Mesenchymal stem cell (in vitro differentiated cells and primary cell): Measurements from ENCODE around the gene USP50.

Source experiments
- DNase-seq: peaks from one replicate; pipeline ENCODE4 v3.0.0-alpha.2; 2013
- H2AFZ ChIP-seq: one replicate; pipeline ENCODE4 v1.6.1; 2013; ENCODE audit warnings: low read depth, mild to moderate bottlenecking, control low read depth, inconsistent platforms, low read length, moderate library complexity
- H2AK5ac ChIP-seq: 2 replicates; pipeline ENCODE4 v1.6.1; 2013; ENCODE audit warnings: low read length, moderate library complexity, mild to moderate bottlenecking, inconsistent platforms; ENCODE audit not compliant: severe bottlenecking
- H2BK120ac ChIP-seq: one replicate; pipeline ENCODE4 v1.6.1; 2013; ENCODE audit warnings: low read depth, mild to moderate bottlenecking, inconsistent platforms, low read length, moderate library complexity
- H2BK12ac ChIP-seq, 2 experiments: one replicate each; pipeline ENCODE4 v1.6.1; 2013; ENCODE audit warnings: inconsistent platforms in 2 of 2, low read length in 2 of 2, mild to moderate bottlenecking in 2 of 2, moderate library complexity in 2 of 2, control low read depth in 1 of 2
- H2BK15ac ChIP-seq: one replicate; pipeline ENCODE4 v1.6.1; 2013; ENCODE audit warnings: mild to moderate bottlenecking, low read depth, inconsistent platforms; ENCODE audit not compliant: poor library complexity, severe bottlenecking
- H2BK5ac ChIP-seq: 2 replicates; pipeline ENCODE4 v1.6.1; 2013; ENCODE audit warnings: low read depth, mild to moderate bottlenecking, low read length, control low read depth, inconsistent platforms; ENCODE audit not compliant: poor library complexity, severe bottlenecking
- H3K14ac ChIP-seq, 2 experiments: one replicate each; pipeline ENCODE4 v1.6.1; 2013; ENCODE audit warnings: inconsistent platforms in 2 of 2, low read length in 2 of 2, control low read depth in 1 of 2, mild to moderate bottlenecking in 1 of 2, moderate library complexity in 1 of 2
- H3K18ac ChIP-seq, 2 experiments: one replicate each; pipeline ENCODE4 v1.6.1; 2013; ENCODE audit warnings: inconsistent platforms in 2 of 2, low read length in 2 of 2, control low read depth in 1 of 2, low read depth in 1 of 2, mild to moderate bottlenecking in 1 of 2
- H3K23ac ChIP-seq, 2 experiments: one replicate each; pipeline ENCODE4 v1.6.1; 2013; ENCODE audit warnings: inconsistent platforms in 2 of 2, low read length in 2 of 2, mild to moderate bottlenecking in 2 of 2, moderate library complexity in 2 of 2, control low read depth in 1 of 2
- H3K27ac ChIP-seq: 2 replicates; pipeline ENCODE4 v1.5.1; 2013; ENCODE audit warnings: mild to moderate bottlenecking, moderate library complexity, low read length, control low read depth, inconsistent platforms; ENCODE audit not compliant: poor library complexity, severe bottlenecking
- H3K27me3 ChIP-seq, 2 experiments: 2 replicates each; pipeline versions ENCODE4 v1.6.1 to v1.7.0; 2013; ENCODE audit warnings: low read length in 2 of 2, mild to moderate bottlenecking in 2 of 2, moderate library complexity in 2 of 2, control low read depth in 1 of 2, inconsistent platforms in 1 of 2; ENCODE audit not compliant: control insufficient read depth in 1 of 2, insufficient read depth in 1 of 2
- H3K36me3 ChIP-seq, 2 experiments: 2 replicates each; pipeline versions ENCODE4 v1.6.1 to v1.7.0; 2013; ENCODE audit warnings: low read length in 2 of 2, control low read depth in 1 of 2, inconsistent platforms in 1 of 2, low read depth in 1 of 2, mild to moderate bottlenecking in 1 of 2; ENCODE audit not compliant: insufficient read depth in 2 of 2, control insufficient read depth in 1 of 2
- H3K4ac ChIP-seq, 2 experiments: one replicate each; pipeline ENCODE4 v1.6.1; 2013; ENCODE audit warnings: inconsistent platforms in 2 of 2, low read length in 2 of 2, mild to moderate bottlenecking in 2 of 2, moderate library complexity in 2 of 2, control low read depth in 1 of 2, low read depth in 1 of 2
- H3K4me1 ChIP-seq: 2 replicates; pipeline ENCODE4 v1.6.1; 2013; ENCODE audit warnings: low read depth, low read length, control low read depth; ENCODE audit not compliant: control insufficient read depth, insufficient read depth
- H3K4me2 ChIP-seq: 2 replicates; pipeline ENCODE4 v1.6.1; 2013; ENCODE audit warnings: low read length, mild to moderate bottlenecking, inconsistent platforms; ENCODE audit not compliant: poor library complexity, severe bottlenecking
- H3K4me3 ChIP-seq, 2 experiments: 2 replicates each; pipeline versions ENCODE4 v1.5.1 to v1.7.0; 2013; ENCODE audit warnings: low read length in 2 of 2, mild to moderate bottlenecking in 2 of 2, control low read depth in 1 of 2, low read depth in 1 of 2; ENCODE audit not compliant: insufficient read depth in 1 of 2
- H3K79me1 ChIP-seq: replicated peaks from 2 replicates; pipeline ENCODE4 v1.6.1; 2013; ENCODE audit warnings: mild to moderate bottlenecking, control low read depth, low read length, inconsistent platforms; ENCODE audit not compliant: poor library complexity, severe bottlenecking
- H3K9ac ChIP-seq: 2 replicates; pipeline ENCODE4 v1.7.0; 2013; ENCODE audit warnings: mild to moderate bottlenecking, low read length, moderate library complexity
- H3K9me3 ChIP-seq: 2 replicates; pipeline ENCODE4 v1.7.0; 2013; ENCODE audit warnings: mild to moderate bottlenecking, low read length; ENCODE audit not compliant: control insufficient read depth
- H4K8ac ChIP-seq: one replicate; pipeline ENCODE4 v1.6.1; 2013; ENCODE audit warnings: inconsistent platforms, mild to moderate bottlenecking, low read length, moderate library complexity
- H4K91ac ChIP-seq: one replicate; pipeline ENCODE4 v1.6.1; 2013; ENCODE audit warnings: mild to moderate bottlenecking, low read length, inconsistent platforms
- WGBS: methylation state at CpG from one replicate; pipeline ENCODE4 v1.1.7; 2013; ENCODE audit warnings: mixed read lengths; 5-methylcytosine and 5-hydroxymethylcytosine counted together

The USP50 gene

DNA sequence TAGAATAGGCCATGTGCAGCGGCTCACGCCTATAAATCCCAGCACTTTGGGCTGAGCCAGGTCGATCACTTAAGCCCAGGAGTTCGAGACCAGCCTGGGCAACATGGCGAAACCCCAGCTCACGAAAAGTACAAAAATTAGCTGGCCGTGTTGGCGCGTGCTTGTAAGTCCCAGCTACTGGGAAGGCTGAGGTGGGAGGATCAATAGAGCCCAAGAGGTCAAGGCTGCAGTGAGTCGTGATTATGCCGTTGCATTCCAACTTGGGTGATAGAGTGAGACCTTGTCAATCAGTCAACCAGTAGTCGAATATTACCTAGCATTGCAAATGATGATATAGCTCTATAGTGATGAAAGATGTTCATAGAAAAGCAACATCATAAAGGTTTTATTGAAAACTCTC lies 70.3 kb downstream of the USP50 start:
- Histone ChIP-seq H3K4me1 (peaks cover 3% of the 10 kb centered on the region), H3K18ac (no peak overlapping the region), H3K79me1 (peaks cover 7% of the 10 kb centered on the region), H4K91ac (no peak overlapping the region), H2BK12ac (no peak overlapping the region), H3K27me3 (no peaks in the 10 kb centered on the region), H3K23ac (no peak overlapping the region), H2AFZ (no peak overlapping the region), H3K14ac (no peak overlapping the region), H4K8ac (no peak overlapping the region), H3K36me3 (peaks cover 29 to 80% of the 10 kb centered on the region in 2 experiments), H2AK5ac (no peak overlapping the region), H2BK15ac (no peak overlapping the region), H3K4me3 (no peak overlapping the region), H3K9me3 (no peaks in the 10 kb centered on the region), H3K27ac (no peak overlapping the region), H3K9ac (no peak overlapping the region), H3K4ac (no peak overlapping the region), H2BK5ac (no peak overlapping the region), H2BK120ac (no peak overlapping the region), H3K4me2 (no peak overlapping the region)
- DNase-seq, result no peak
- WGBS, result 98% methylated on average over 11 of the region's 12 CpGs

DNA sequence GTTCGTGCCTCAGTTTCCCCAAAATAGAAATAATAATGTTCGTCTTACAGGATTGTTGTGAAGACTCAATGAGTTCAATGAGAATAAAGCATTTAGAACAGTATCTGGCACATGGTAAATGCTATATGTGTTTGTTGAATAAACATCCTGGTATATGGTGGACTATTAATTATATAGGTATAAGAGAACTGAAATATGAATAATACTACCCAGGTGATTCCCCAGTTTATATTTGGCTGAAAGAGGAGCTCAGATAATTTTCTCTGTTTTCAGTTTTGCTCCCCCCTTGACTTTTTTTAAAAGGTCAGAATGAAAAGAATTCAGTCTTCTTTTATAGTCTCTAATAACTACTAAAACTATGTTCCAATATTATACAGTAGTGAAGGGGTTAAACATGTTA lies 75.4 kb downstream of the USP50 start:
- no peak overlapping the region for H3K9ac ChIP-seq
- H2BK15ac ChIP-seq, result no peak overlapping the region
- peaks cover 1% of the 10 kb centered on the region for H3K4me1 ChIP-seq
- no peaks in the 10 kb centered on the region for H3K9me3 ChIP-seq
- no peak overlapping the region for H2BK5ac ChIP-seq
- no peak overlapping the region for H3K4me2 ChIP-seq
- H2BK12ac ChIP-seq, result no peak overlapping the region
- H3K79me1 ChIP-seq, result peaks cover 13% of the 10 kb centered on the region
- no peak overlapping the region for H3K4me3 ChIP-seq
- peaks cover 31 to 64% of the 10 kb centered on the region in 2 experiments for H3K36me3 ChIP-seq
- H2BK120ac ChIP-seq, result no peak overlapping the region
- H3K18ac ChIP-seq, result no peak overlapping the region
- no peak overlapping the region for H2AFZ ChIP-seq
- no peak overlapping the region for H3K14ac ChIP-seq
- H4K91ac ChIP-seq, result no peak overlapping the region
- DNase-seq, result no peak
- H3K23ac ChIP-seq, result no peak overlapping the region
- H3K27ac ChIP-seq, result no peak overlapping the region
- no peak overlapping the region for H4K8ac ChIP-seq
- no peak overlapping the region for H2AK5ac ChIP-seq
- H3K27me3 ChIP-seq, result no peaks in the 10 kb centered on the region
- WGBS, result 100% methylated on average over 2 of the region's 2 CpGs
- H3K4ac ChIP-seq, result no peak overlapping the region

GRCh38 chr15:50463423-50464358 lies 82.8 kb downstream of the USP50 start:
- Histone ChIP-seq H3K23ac (no peak overlapping the region), H2BK5ac (no peak overlapping the region), H3K9me3 (no peaks in the 10 kb centered on the region), H2BK120ac (no peak overlapping the region), H3K14ac (no peak overlapping the region), H2BK12ac (no peak overlapping the region), H3K4me3 (no peak overlapping the region), H2AFZ (no peak overlapping the region), H2AK5ac (no peak overlapping the region), H3K18ac (no peak overlapping the region), H3K27me3 (no peaks in the 10 kb centered on the region), H3K79me1 (peaks cover 5% of the 10 kb centered on the region), H3K4ac (no peak overlapping the region), H4K8ac (no peak overlapping the region), H3K9ac (no peak overlapping the region), H3K4me1 (no peaks in the 10 kb centered on the region), H4K91ac (no peak overlapping the region), H3K27ac (no peak overlapping the region), H3K36me3 (peaks cover 15 to 77% of the 10 kb centered on the region in 2 experiments), H2BK15ac (no peak overlapping the region), H3K4me2 (no peak overlapping the region)
- WGBS, result no CpG with 5 or more reads among the region's 2 CpGs
- DNase-seq, result peak; percentile 77

GRCh38 chr15:50458348-50459112 lies 87.9 kb downstream of the USP50 start:
- Histone ChIP-seq H3K9ac (no peak overlapping the region), H3K4me2 (no peak overlapping the region), H3K23ac (no peak overlapping the region), H3K4ac (no peak overlapping the region), H3K36me3 (peaks cover 21 to 64% of the 10 kb centered on the region in 2 experiments), H3K79me1 (peaks cover 16% of the 10 kb centered on the region), H2AK5ac (no peak overlapping the region), H3K9me3 (no peaks in the 10 kb centered on the region), H4K91ac (no peak overlapping the region), H3K14ac (no peak overlapping the region), H2BK5ac (no peak overlapping the region), H4K8ac (no peak overlapping the region), H3K18ac (no peak overlapping the region), H3K4me1 (no peaks in the 10 kb centered on the region), H2AFZ (no peak overlapping the region), H2BK12ac (no peak overlapping the region), H3K4me3 (no peak overlapping the region), H2BK120ac (no peak overlapping the region), H2BK15ac (no peak overlapping the region), H3K27me3 (no peaks in the 10 kb centered on the region), H3K27ac (no peak overlapping the region)
- no peak for DNase-seq
- 91% methylated on average over 3 of the region's 7 CpGs for WGBS
